Mesothelial cell of epicardium (in vitro differentiated cells): ENCODE measurements around the gene OTC. TPM values are rescaled to one million over a fixed set of nuclear protein-coding genes. Genes with fewer than 3 reads are reported as not detected.
A peak's percentile ranks its signal among the peaks of the same experiment; 100 is the strongest.

Experiments used
- DNase-seq, 2 experiments: peaks; one replicate each; pipeline ENCODE4 v3.0.0; 2021; ENCODE audit warnings: low spot score in 2 of 2; ENCODE audit not compliant: unreplicated experiment in 2 of 2
- H3K27ac Mint-ChIP-seq: 2 replicates; pipeline ENCODE4 v1.8.0; 2021; ENCODE audit warnings: mixed read lengths
- H3K27me3 Mint-ChIP-seq: 2 replicates; pipeline ENCODE4 v1.8.0; 2021; ENCODE audit warnings: low read depth, mixed read lengths
- H3K36me3 Mint-ChIP-seq: 2 replicates; pipeline ENCODE4 v1.8.0; 2021; ENCODE audit warnings: mixed read lengths
- H3K4me1 Mint-ChIP-seq: 2 replicates; pipeline ENCODE4 v1.8.0; 2021; ENCODE audit warnings: mixed read lengths
- H3K4me3 Mint-ChIP-seq: 2 replicates; pipeline ENCODE4 v1.8.0; 2021; ENCODE audit warnings: mild to moderate bottlenecking, moderate library complexity, mixed read lengths
- H3K9me3 Mint-ChIP-seq: 2 replicates; pipeline ENCODE4 v1.8.0; 2021; ENCODE audit warnings: mixed read lengths
- total RNA-seq: library from RNA; stranded (reverse); gene quantifications from 3 replicates; pipeline ENCODE4 v1.2.1, GENCODE V29; 2021
- TF ChIP-seq, protein P1 (sequence below): fragments of 200-600 bp; sonication (generic); IDR thresholded peaks from one replicate; pipeline ENCODE4 v1.5.0; 2021; ENCODE audit warnings: antibody characterized with exemption; ENCODE audit not compliant: unreplicated experiment

Gene OTC
- total RNA-seq, 1 donor from 2014 or later, result not detected

DNA sequence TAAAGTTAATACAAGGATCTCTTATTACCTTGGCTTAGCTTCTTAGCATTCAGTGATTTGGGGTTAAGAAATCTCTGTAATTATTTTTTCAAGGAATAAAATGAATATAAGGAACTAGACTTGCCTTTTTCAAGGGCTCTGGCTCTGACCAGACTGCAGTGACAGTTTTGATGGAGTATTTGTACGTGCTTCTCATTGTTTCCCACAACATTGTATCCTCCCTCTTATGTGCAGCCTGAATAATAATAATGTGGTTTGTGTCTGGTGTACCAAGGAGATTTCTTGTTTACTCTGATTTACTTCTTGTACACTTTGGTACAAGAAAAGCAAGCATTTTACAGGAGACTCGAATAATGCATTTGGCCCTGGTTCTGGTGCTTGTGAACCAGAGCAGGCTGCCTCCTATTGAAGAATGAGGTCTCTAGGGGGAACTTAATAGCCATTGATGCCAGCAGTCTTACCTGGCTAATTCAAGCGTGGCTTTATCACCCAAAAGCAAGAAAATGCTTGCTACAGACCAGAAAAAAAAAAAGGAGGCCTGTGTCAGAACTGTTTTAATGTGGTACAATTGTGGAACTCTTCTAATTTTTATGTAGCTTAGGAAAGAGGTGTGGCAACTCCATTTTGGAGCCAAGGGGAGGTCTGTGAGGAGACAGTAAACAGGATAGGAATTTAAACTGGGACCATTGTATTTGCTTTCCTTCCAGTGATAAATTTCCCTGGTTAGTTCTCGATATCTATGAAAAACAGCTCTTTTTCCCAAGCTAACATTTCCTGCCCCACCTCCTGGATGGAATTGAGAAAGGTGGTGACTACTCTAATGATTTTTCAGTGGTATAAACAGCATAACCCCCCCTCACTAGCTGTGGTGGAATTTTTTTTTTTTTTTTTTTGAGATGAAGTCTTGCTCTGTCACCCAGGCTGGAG, 5.6 kb downstream of the OTC start:
- Mint-ChIP-seq H3K27ac (no peak overlapping the region), H3K27me3 (no peaks in the 10 kb centered on the region), H3K36me3 (no peaks in the 10 kb centered on the region), H3K4me3 (no peak overlapping the region), H3K9me3 (no peaks in the 10 kb centered on the region), H3K4me1 (no peaks in the 10 kb centered on the region)
- TF ChIP-seq, protein P1, sequence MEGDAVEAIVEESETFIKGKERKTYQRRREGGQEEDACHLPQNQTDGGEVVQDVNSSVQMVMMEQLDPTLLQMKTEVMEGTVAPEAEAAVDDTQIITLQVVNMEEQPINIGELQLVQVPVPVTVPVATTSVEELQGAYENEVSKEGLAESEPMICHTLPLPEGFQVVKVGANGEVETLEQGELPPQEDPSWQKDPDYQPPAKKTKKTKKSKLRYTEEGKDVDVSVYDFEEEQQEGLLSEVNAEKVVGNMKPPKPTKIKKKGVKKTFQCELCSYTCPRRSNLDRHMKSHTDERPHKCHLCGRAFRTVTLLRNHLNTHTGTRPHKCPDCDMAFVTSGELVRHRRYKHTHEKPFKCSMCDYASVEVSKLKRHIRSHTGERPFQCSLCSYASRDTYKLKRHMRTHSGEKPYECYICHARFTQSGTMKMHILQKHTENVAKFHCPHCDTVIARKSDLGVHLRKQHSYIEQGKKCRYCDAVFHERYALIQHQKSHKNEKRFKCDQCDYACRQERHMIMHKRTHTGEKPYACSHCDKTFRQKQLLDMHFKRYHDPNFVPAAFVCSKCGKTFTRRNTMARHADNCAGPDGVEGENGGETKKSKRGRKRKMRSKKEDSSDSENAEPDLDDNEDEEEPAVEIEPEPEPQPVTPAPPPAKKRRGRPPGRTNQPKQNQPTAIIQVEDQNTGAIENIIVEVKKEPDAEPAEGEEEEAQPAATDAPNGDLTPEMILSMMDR, result no peak
- no peak for DNase-seq

DNA sequence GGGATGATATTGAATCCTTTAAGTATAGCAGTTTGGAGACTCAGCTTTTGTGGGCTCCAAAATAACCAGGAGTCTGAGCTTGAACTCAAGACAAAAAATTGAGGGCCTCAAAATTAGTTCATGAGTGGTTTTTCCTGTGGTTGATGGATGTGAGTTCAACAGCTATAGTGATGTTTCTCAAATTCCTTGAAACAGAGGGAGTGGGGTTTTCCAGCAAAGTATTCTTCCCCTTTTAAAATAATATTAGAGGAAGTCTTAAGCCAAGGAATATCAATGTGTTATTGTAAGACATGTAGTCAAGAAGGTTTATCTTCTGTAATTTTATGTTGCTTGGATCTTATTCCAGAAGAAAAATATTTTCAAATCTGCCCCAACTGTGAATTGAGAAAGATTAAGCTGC, 10.6 kb downstream of the OTC start:
- Mint-ChIP-seq H3K27ac (peak overlapping the region; percentile 21), H3K4me1 (no peaks in the 10 kb centered on the region), H3K36me3 (no peaks in the 10 kb centered on the region), H3K9me3 (peaks cover 14% of the 10 kb centered on the region), H3K27me3 (no peaks in the 10 kb centered on the region), H3K4me3 (no peak overlapping the region)
- DNase-seq, result no peak
- TF ChIP-seq, protein P1, result no peak

DNA sequence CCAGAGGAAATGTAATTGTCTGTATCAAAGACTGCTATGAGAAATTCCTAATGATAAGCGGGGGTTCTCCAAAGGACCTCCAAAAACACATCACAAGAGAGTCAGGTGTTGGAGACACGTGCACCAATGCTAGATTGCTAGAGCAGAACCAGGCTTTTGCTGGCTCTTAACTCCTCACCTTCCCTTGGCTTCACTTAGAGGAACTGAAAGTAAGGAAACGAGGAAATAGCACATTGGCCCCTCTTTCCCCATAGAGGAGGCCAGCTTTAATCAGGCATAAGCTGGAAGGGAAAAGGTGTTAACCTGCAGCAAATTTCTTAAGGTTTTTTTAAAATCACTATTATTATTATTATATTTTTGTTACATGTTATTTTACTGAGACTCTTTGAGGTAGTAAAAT, 13.6 kb downstream of the OTC start:
- Mint-ChIP-seq H3K9me3 (peaks cover 25% of the 10 kb centered on the region), H3K27me3 (peaks cover 7% of the 10 kb centered on the region), H3K4me3 (no peak overlapping the region), H3K36me3 (no peaks in the 10 kb centered on the region), H3K4me1 (no peaks in the 10 kb centered on the region), H3K27ac (no peak overlapping the region)
- TF ChIP-seq, protein P1, result no peak
- no peak for DNase-seq

DNA sequence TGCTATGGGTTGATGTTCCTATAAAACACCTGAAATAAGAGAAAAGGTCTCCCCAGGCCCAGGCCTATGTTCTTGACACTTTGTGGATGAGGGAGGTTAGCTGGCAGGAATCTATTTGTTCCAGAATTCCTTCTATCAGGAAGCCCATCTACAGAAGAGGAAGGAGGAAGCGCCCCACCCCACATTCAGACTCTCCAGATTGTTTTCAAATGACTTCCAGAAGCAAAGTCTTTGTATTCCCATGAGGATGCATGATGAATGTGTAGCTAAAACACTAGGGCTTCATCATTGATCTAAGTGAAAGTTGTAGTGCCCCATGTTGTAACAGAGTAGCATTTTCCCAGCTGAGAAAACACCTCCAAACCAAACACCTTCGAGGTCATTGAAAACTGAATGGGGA, 16.4 kb downstream of the OTC start:
- no peak for DNase-seq
- Mint-ChIP-seq H3K27ac (no peak overlapping the region), H3K4me3 (no peak overlapping the region), H3K9me3 (peaks cover 28% of the 10 kb centered on the region), H3K36me3 (no peaks in the 10 kb centered on the region), H3K27me3 (peaks cover 19% of the 10 kb centered on the region), H3K4me1 (peaks cover 4% of the 10 kb centered on the region)
- TF ChIP-seq, protein P1, result no peak

DNA sequence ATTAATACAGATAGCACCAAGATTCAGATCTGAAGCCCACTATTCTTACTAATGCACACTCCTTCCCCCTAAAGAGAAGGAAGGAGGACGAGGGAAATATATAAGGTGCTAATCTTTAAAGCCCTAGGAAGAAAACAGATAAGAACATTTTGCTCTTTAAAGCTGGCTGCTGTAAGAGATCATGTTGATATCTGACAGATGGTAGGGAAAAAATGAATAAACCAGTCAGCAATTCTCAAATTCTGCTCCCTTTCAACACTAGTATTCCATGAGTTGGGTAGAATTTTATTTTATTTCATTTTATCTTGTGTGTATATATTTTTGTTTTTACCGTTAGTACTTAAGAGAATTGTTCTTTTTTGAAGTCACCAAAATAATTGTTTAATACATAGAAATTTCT, 19.2 kb downstream of the OTC start:
- TF ChIP-seq, protein P1, result no peak
- H3K27me3 Mint-ChIP-seq, result peaks cover 19% of the 10 kb centered on the region
- H3K9me3 Mint-ChIP-seq, result peaks cover 15% of the 10 kb centered on the region
- no peak overlapping the region for H3K4me3 Mint-ChIP-seq
- H3K36me3 Mint-ChIP-seq, result no peaks in the 10 kb centered on the region
- DNase-seq, result no peak
- no peak overlapping the region for H3K27ac Mint-ChIP-seq
- peaks cover 4% of the 10 kb centered on the region for H3K4me1 Mint-ChIP-seq
